A549 (cell line): ENCODE measurements around the gene AGBL4.

ENCODE experiments used
- CTCF ChIP-seq: fragments of >200 bp; sonication (Bioruptor Twin); formaldehyde crosslinking; IDR thresholded peaks from 3 replicates; pipeline ENCODE4 v1.5.1; 2016
- HDAC2 ChIP-seq: fragments of 200-600 bp; sonication (generic); IDR thresholded peaks from 2 replicates; pipeline ENCODE4 v1.6.1; 2016
- SMC3 ChIP-seq: fragments of >200 bp; sonication (Bioruptor Twin); formaldehyde crosslinking; IDR thresholded peaks from 3 replicates; pipeline ENCODE4 v1.6.1; 2018; ENCODE audit warnings: inconsistent platforms

DNA sequence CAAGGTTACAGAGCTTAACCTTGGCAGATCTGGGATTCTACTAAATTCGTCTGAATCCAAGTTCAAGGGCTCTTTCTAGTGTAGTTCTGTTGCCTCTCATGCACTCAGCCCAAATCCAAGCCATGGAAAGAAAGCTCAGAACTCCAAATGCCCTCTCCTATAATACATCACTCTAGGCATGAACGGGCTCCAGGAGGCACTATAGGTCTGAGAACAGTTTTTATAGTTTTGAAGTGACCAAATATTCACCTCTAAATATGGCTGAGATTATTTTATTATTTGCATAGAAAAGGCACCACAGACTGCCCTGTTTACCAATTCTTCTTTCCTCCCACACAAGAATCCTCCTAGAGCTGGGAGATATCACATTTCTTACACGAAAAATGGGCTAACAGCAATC lies 919.2 kb downstream of the AGBL4 start:
- TF ChIP-seq CTCF, result no peak
- TF ChIP-seq HDAC2, result no peak
- no peak for TF ChIP-seq SMC3
